Measurements from ENCODE around the gene DCXR. TPM values are rescaled to one million over a fixed set of nuclear protein-coding genes. Genes with fewer than 3 reads are reported as not detected.
A peak's percentile ranks its signal among the peaks of the same experiment; 100 is the strongest.

The DCXR gene
- total and polyA plus RNA-seq, 2 experiments from 2014 or later = 164 to 312 TPM

- no peak for TF ChIP-seq CTCF (IDR thresholded peaks at IDR 0.05; ENCODE audit: low read depth, low read length)
- Histone ChIP-seq H3K27ac (no peak overlapping the region), H3K9me3 (ENCODE audit: low read depth) (no peaks in the 10 kb centered on the region), H3K36me3 (no peaks in the 10 kb centered on the region), H3K27me3 (no peaks in the 10 kb centered on the region), H3K4me3 (no peak overlapping the region), H3K4me1 (ENCODE audit: low read depth) (peaks cover 18% of the 10 kb centered on the region)
- no peak for DNase-seq (ENCODE audit: low read depth in 1 of 2, low spot score in 1 of 2)
These were observed 23.1 kb downstream of the DCXR start for GRCh38 chr17:82014432-82014831.

DNA sequence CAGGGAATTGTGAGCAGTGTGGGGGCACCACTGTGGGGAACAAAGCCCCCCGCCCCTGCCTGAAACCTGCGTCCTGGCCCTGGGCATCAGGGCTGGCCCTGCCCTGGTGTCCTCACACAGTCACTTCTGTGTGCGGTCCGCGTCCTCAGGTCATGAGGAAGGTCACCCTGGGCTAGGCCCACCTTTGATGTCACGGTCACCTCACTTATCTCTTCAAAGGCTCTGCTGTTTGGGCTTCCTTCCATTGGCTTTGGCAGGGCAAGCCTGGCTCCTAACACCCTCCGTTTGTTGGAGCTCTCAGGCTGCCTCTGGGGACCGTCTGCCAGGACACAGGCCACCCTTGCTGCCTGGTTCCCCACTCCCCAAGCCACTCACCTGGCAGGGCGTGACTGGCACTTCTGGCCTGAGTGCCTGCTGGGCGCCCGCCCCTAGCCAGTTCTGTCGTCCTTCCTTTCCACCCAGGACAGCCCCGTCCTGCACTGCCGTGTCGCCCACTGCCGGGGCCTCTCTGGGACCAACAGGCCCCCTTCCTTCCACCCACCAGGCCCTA is 23.6 kb downstream of the DCXR start:
- DNase-seq (ENCODE audit: low read depth in 1 of 2, low spot score in 1 of 2) = no peak
- H3K4me3 ChIP-seq = no peak overlapping the region
- peak overlapping the region; percentile 89 for H3K27ac ChIP-seq
- peaks cover 18% of the 10 kb centered on the region for H3K4me1 ChIP-seq (ENCODE audit: low read depth)
- no peaks in the 10 kb centered on the region for H3K9me3 ChIP-seq (ENCODE audit: low read depth)
- no peaks in the 10 kb centered on the region for H3K36me3 ChIP-seq
- TF ChIP-seq CTCF (IDR thresholded peaks at IDR 0.05; ENCODE audit: low read depth, low read length) = no peak
- H3K27me3 ChIP-seq = no peaks in the 10 kb centered on the region

DNA sequence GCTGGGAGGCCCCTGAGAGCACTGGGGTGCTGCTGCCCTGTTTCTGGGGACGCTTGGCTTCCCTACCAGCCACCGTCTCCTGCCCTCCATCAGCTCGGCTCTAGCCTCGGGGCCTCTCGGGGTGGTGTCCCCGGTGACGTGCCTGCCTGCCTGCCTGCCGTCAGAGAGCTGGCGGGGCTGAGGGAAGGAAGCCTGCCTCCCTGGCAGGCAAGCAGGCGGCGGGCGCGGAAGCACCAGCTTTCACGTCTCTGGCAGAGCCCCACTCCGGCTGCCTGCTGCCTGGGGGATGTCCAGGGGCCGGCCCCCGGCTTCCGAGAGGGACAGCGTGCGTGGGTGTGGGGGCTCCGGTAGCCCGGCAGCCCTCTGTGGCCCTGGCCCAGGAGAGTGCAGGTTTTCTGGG is 24.2 kb downstream of the DCXR start:
- TF ChIP-seq CTCF (IDR thresholded peaks at IDR 0.05; ENCODE audit: low read depth, low read length) = no peak

DNA sequence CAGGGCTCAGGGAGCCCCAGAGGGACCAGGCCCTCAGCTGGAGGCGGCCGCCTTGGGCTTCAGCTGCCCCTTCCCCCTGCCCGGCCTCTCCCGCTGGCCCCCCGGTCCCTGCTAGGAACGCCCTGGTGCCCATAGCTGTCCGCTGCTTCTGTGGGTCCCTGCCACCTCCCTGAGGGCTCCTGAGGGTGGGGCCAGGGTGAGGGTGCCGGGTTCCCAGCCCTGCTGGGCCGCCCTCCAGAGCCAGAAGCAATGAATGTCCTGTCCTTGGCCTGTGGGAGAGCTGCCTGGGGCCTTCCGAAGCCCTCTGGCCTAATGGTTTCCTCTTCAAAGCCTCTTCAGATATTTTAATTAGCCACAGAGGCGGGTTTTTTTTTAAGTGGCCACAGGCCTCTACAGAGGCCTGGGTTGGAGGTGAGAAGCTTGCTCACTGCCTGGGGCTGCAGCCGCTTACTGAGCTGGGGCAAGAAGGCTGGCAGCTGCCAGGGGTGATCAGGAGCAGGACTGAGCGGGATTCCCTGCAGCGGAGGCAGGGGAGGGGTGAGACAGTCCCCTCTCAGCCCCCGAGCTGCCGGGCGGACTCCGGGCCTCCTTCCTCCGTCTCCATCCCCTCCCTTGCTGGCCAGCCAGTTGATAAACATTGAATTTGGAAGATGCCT is 24.7 kb downstream of the DCXR start:
- no peak for TF ChIP-seq CTCF (IDR thresholded peaks at IDR 0.05; ENCODE audit: low read depth, low read length)
- peak overlapping the region; percentile 89 for H3K27ac ChIP-seq
- no peaks in the 10 kb centered on the region for H3K9me3 ChIP-seq (ENCODE audit: low read depth)
- peaks cover 18% of the 10 kb centered on the region for H3K4me1 ChIP-seq (ENCODE audit: low read depth)
- H3K4me3 ChIP-seq = no peak overlapping the region
- no peaks in the 10 kb centered on the region for H3K36me3 ChIP-seq
- H3K27me3 ChIP-seq = no peaks in the 10 kb centered on the region
- peak in 1 of 2 donors; percentile 47 for DNase-seq (ENCODE audit: low read depth in 1 of 2, low spot score in 1 of 2)

More for the DNA sequence above, 24.2 kb downstream of the DCXR start:
- Histone ChIP-seq H3K4me3 (no peak overlapping the region), H3K27ac (peak overlapping the region; percentile 89), H3K27me3 (no peaks in the 10 kb centered on the region), H3K4me1 (ENCODE audit: low read depth) (peaks cover 18% of the 10 kb centered on the region), H3K9me3 (ENCODE audit: low read depth) (no peaks in the 10 kb centered on the region), H3K36me3 (no peaks in the 10 kb centered on the region)
- DNase-seq (ENCODE audit: low read depth in 1 of 2, low spot score in 1 of 2) = no peak

- H3K4me3 ChIP-seq = no peak overlapping the region
- H3K9me3 ChIP-seq (ENCODE audit: low read depth) = no peaks in the 10 kb centered on the region
- no peak for TF ChIP-seq CTCF (IDR thresholded peaks at IDR 0.05; ENCODE audit: low read depth, low read length)
- no peaks in the 10 kb centered on the region for H3K27me3 ChIP-seq
- H3K4me1 ChIP-seq (ENCODE audit: low read depth) = peaks cover 18% of the 10 kb centered on the region
- DNase-seq (ENCODE audit: low read depth in 1 of 2, low spot score in 1 of 2) = no peak
- no peaks in the 10 kb centered on the region for H3K36me3 ChIP-seq
- peak overlapping the region; percentile 89 for H3K27ac ChIP-seq
These were observed 25.2 kb downstream of the DCXR start for GRCh38 chr17:82012261-82012639.

Measured in cardiac muscle cell (in vitro differentiated cells and primary cell).